HepG2 (cell line): ENCODE measurements around the gene UQCR10. TPM values are rescaled to one million over a fixed set of nuclear protein-coding genes. Genes with fewer than 3 reads are reported as not detected.

Experiments
- FLYWCH1 ChIP-seq: sonication (generic); formaldehyde crosslinking; IDR thresholded peaks from 2 replicates; pipeline ENCODE4 v1.8.1; 2023; ENCODE audit warnings: mild to moderate bottlenecking, missing genetic modification reagents
- REPIN1 ChIP-seq: sonication (generic); formaldehyde crosslinking; IDR thresholded peaks from 2 replicates; pipeline ENCODE4 v1.8.0; 2022; ENCODE audit warnings: missing genetic modification reagents, low read depth, mild to moderate bottlenecking, borderline replicate concordance
- SP1 ChIP-seq, 2 experiments: fragments of 450-650 bp in 1 of 2; sonication (generic) in 1 of 2; formaldehyde crosslinking in 1 of 2; IDR thresholded peaks; 2 replicates each; pipeline versions ENCODE4 v1.4.0 to v1.6.1; 2016 to 2020; ENCODE audit warnings: missing genetic modification reagents in 1 of 2
- SUZ12 ChIP-seq: fragments of 150-350 bp; IDR thresholded peaks from 2 replicates; pipeline ENCODE4 v1.6.1; 2014; ENCODE audit warnings: low read depth, low read length
- ZBTB40 ChIP-seq, 2 experiments: fragments of 450-650 bp in 1 of 2; sonication (generic) in 1 of 2; formaldehyde crosslinking in 1 of 2; IDR thresholded peaks; 2 replicates each; pipeline versions ENCODE4 v1.6.1 to v1.8.0; 2016 to 2022; ENCODE audit warnings: antibody characterized with exemption in 1 of 2, mild to moderate bottlenecking in 1 of 2, missing genetic modification reagents in 1 of 2
- ZNF646 ChIP-seq: sonication (generic); formaldehyde crosslinking; IDR thresholded peaks from 2 replicates; pipeline ENCODE4 v1.9.0; 2021; ENCODE audit warnings: mild to moderate bottlenecking, missing genetic modification reagents
- ZNF768 ChIP-seq: sonication (generic); formaldehyde crosslinking; IDR thresholded peaks from 2 replicates; pipeline ENCODE4 v1.4.0; 2020; ENCODE audit warnings: missing genetic modification reagents
- ZNF891 ChIP-seq: sonication (generic); formaldehyde crosslinking; IDR thresholded peaks from 2 replicates; pipeline ENCODE4 v1.5.0; 2020; ENCODE audit warnings: mild to moderate bottlenecking, missing genetic modification reagents
- polyA plus RNA-seq, 8 experiments: library from polyadenylated mRNA; depleted of rRNA in 3 of 8; stranded (reverse) in 7 of 8; unstranded in 1 of 8; fragments of >200 nt; fragmentation: Illumina TruSeq in 4 of 8; extraction: Trizol in 4 of 8; gene quantifications; 2 replicates each; pipeline versions ENCODE4 v1.2.1 to v1.2.3, GENCODE V29; 2011 to 2016; ENCODE audit warnings: low read depth in 4 of 8, missing spikeins in 1 of 8, mixed read lengths in 1 of 8; ENCODE audit not compliant: insufficient read depth in 1 of 8
- total RNA-seq, 5 experiments: library from RNA; depleted of rRNA; stranded (reverse); fragments of >200 nt; fragmentation: Illumina TruSeq; extraction: Trizol; gene quantifications; 2 replicates each; pipeline ENCODE4 v1.2.3, GENCODE V29; 2016; ENCODE audit warnings: low read depth in 1 of 5

Gene UQCR10
- total and polyA plus RNA-seq, 2 of the 13 experiments (the other 11 are each of a cell fraction or from before 2014, with no cell fraction given): 225 to 232 TPM

GRCh38 chr22:29799217-29799680 is 32.1 kb downstream of the UQCR10 start (continued):
- TF ChIP-seq ZBTB40 (IDR thresholded peaks at IDR 0.05) (no peak), ZBTB40 (CRISPR knock-in tag; IDR thresholded peaks at IDR 0.05) (no peak), FLYWCH1 (CRISPR knock-in tag) (no peak), SP1 (IDR thresholded peaks at IDR 0.05) (no peak), SP1 (CRISPR knock-in tag; IDR thresholded peaks at IDR 0.05) (no peak), SUZ12 (no peak), REPIN1 (CRISPR knock-in tag) (no peak), ZNF768 (CRISPR knock-in tag) (peak; percentile 33; the same call in 1 of the 2 replicates), ZNF891 (CRISPR knock-in tag) (no peak), ZNF646 (no peak)
